ENCODE measurements around the gene CCL28. TPM values are rescaled to one million over a fixed set of nuclear protein-coding genes. Genes with fewer than 3 reads are reported as not detected.

Gene CCL28
- total and polyA plus RNA-seq, 2 of the 13 experiments (the other 11 are each of a cell fraction or from before 2014, with no cell fraction given): 0.03 TPM; not detected in 1

DNA sequence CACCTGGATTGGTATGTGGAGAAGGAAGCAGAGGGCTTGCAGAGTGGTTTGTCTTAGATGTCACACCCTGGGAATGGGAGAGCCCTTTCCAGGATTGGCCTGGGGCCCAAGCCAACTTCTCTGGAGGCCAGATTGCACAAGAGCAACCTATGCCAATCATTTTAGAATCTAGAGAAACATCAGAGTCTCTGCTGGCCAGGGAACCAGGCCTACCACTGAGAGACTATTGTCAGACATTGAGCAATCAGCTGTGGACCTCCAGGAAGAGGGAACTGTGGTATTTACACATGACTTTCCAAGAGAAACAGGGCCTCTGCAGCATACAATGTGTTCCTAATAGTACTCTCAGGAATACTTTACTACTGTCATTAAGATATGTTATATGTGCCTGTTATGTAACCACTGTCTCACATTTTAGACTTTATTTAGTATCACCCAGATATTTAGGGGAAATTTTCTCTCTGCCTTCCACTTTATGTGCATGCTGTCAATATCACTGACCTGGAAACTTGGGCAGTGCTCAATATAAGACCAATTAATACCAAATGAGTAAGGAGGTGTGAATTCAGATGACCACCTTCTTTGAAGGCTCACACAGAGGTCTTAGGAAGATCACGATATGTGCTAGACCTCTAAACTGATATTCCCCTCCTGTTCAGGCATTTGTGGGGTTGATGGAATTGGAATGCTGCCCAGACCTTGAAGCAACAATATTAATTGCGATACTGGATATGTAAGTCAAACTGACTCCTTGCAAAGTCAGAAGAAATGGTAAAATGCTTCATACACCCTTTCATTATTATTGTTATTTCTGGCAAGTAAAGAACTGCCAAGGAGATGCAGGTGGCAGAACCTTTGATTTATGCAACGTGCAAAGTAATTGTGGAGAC, 20.5 kb upstream of the CCL28 start (continued):
- TF ChIP-seq BORCS8-MEF2B (CRISPR knock-in tag; IDR thresholded peaks at IDR 0.05) (peak; percentile 71; the same call in 1 of the 2 replicates), TAF15 (IDR thresholded peaks at IDR 0.05; ENCODE audit: low read depth, low read length, poor library complexity, severe bottlenecking) (no peak), ZNF549 (CRISPR knock-in tag; IDR thresholded peaks at IDR 0.05) (no peak), ZNF34 (CRISPR knock-in tag; IDR thresholded peaks at IDR 0.05; ENCODE audit: borderline replicate concordance) (no peak), NFATC3 (CRISPR knock-in tag; IDR thresholded peaks at IDR 0.05) (no peak), SOX13 (IDR thresholded peaks at IDR 0.05) (peak; percentile 93), SOX13 (CRISPR knock-in tag; conservative IDR thresholded peaks at IDR 0.05 in 1 of 2, IDR thresholded peaks at IDR 0.05 in 1 of 2) (peak in 1 of 2 experiments; percentile 96; a peak in 2 of 4 replicates), ZNF562 (CRISPR knock-in tag; IDR thresholded peaks at IDR 0.05; ENCODE audit: borderline replicate concordance) (no peak), FOXP1 (IDR thresholded peaks at IDR 0.05) (peak; percentile 38; the same call in 1 of the 2 replicates), FOXP1 (CRISPR knock-in tag; IDR thresholded peaks at IDR 0.05) (peak; percentile 88), SRY (CRISPR knock-in tag; IDR thresholded peaks at IDR 0.05) (no peak), ZNF501 (CRISPR knock-in tag; IDR thresholded peaks at IDR 0.05) (no peak), ARID2 (CRISPR knock-in tag; IDR thresholded peaks at IDR 0.05; ENCODE audit: borderline replicate concordance) (peak; percentile 87), GTF3A (CRISPR knock-in tag; conservative IDR thresholded peaks at IDR 0.05) (no peak), ZNF431 (CRISPR knock-in tag; IDR thresholded peaks at IDR 0.05; ENCODE audit: borderline replicate concordance, low read depth) (peak; percentile 68; the same call in 1 of the 2 replicates), SUZ12 (IDR thresholded peaks at IDR 0.05; ENCODE audit: low read depth, low read length) (no peak), SMC3 (IDR thresholded peaks at IDR 0.05; ENCODE audit: low read length) (peak; percentile 61; the same call in 1 of the 2 replicates), ZNF33B (CRISPR knock-in tag; IDR thresholded peaks at IDR 0.05) (no peak), RAD21 (CRISPR knock-in tag; IDR thresholded peaks at IDR 0.05) (no peak), ZNF383 (CRISPR knock-in tag; IDR thresholded peaks at IDR 0.05; ENCODE audit: borderline replicate concordance) (no peak), HNRNPK (IDR thresholded peaks at IDR 0.05; ENCODE audit: low read depth, low read length, poor library complexity, severe bottlenecking) (no peak), TEAD3 (CRISPR knock-in tag; optimal IDR thresholded peaks at IDR 0.05; ENCODE audit: borderline replicate concordance) (peak; percentile 91), SMARCE1 (IDR thresholded peaks at IDR 0.05; ENCODE audit: borderline replicate concordance) (no peak), ELF1 (CRISPR knock-in tag; IDR thresholded peaks at IDR 0.05) (peak; percentile 82), ZKSCAN5 (CRISPR knock-in tag; IDR thresholded peaks at IDR 0.05) (no peak)
- TF ChIP-seq, protein P1, sequence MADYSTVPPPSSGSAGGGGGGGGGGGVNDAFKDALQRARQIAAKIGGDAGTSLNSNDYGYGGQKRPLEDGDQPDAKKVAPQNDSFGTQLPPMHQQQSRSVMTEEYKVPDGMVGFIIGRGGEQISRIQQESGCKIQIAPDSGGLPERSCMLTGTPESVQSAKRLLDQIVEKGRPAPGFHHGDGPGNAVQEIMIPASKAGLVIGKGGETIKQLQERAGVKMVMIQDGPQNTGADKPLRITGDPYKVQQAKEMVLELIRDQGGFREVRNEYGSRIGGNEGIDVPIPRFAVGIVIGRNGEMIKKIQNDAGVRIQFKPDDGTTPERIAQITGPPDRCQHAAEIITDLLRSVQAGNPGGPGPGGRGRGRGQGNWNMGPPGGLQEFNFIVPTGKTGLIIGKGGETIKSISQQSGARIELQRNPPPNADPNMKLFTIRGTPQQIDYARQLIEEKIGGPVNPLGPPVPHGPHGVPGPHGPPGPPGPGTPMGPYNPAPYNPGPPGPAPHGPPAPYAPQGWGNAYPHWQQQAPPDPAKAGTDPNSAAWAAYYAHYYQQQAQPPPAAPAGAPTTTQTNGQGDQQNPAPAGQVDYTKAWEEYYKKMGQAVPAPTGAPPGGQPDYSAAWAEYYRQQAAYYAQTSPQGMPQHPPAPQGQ (CRISPR knock-in tag; IDR thresholded peaks at IDR 0.05; ENCODE audit: borderline replicate concordance): no peak
- TF ChIP-seq, protein P2, sequence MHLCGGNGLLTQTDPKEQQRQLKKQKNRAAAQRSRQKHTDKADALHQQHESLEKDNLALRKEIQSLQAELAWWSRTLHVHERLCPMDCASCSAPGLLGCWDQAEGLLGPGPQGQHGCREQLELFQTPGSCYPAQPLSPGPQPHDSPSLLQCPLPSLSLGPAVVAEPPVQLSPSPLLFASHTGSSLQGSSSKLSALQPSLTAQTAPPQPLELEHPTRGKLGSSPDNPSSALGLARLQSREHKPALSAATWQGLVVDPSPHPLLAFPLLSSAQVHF (CRISPR knock-in tag; IDR thresholded peaks at IDR 0.05): no peak
- TF ChIP-seq, protein P3, sequence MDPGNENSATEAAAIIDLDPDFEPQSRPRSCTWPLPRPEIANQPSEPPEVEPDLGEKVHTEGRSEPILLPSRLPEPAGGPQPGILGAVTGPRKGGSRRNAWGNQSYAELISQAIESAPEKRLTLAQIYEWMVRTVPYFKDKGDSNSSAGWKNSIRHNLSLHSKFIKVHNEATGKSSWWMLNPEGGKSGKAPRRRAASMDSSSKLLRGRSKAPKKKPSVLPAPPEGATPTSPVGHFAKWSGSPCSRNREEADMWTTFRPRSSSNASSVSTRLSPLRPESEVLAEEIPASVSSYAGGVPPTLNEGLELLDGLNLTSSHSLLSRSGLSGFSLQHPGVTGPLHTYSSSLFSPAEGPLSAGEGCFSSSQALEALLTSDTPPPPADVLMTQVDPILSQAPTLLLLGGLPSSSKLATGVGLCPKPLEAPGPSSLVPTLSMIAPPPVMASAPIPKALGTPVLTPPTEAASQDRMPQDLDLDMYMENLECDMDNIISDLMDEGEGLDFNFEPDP (CRISPR knock-in tag; conservative IDR thresholded peaks at IDR 0.05): no peak

Measured in HepG2 (cell line).